Measurements from ENCODE around the gene MTRF1.

The MTRF1 gene, protein sequence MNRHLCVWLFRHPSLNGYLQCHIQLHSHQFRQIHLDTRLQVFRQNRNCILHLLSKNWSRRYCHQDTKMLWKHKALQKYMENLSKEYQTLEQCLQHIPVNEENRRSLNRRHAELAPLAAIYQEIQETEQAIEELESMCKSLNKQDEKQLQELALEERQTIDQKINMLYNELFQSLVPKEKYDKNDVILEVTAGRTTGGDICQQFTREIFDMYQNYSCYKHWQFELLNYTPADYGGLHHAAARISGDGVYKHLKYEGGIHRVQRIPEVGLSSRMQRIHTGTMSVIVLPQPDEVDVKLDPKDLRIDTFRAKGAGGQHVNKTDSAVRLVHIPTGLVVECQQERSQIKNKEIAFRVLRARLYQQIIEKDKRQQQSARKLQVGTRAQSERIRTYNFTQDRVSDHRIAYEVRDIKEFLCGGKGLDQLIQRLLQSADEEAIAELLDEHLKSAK

DNA sequence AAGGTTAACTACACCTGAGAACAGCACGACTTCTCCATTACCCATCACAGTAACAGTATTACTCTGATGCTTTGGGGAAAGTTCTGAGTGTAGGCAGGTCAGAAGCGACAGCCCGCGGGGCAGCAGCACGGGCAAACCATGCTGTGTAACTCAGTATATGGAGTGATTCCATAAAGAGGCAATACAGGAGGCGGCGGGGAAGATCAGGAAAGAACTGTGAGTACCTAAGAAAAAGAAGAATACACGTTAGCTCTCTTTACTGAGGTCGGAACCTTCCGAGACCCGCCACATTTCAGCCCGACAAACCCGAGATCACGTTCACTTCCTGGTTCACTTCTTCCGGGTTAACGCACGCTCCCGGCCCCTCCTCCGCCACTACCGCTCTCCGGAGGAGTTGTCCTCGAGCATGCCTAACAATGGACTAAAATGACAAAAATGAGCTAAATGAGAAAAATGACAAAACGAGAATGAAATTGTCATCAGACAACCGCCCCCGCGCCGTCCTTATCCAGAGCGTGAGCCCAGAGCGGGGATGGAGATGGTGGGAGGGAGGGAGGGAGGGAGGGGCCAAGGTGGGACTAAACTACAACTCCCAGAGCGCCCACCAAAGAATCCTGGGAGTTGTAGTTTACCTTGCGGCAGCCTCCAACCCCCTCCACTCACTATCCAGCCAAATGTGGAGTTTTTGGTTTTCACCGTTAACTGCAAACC lies at the start of gene MTRF1:
TSS of gene MTRF1 (minus strand) at position 316 of the 711 bp plus-strand sequence. CDS start 2,669 bp downstream, outside the sequence.
- DNase-seq (ENCODE audit: low read depth): peak; percentile 69

DNA sequence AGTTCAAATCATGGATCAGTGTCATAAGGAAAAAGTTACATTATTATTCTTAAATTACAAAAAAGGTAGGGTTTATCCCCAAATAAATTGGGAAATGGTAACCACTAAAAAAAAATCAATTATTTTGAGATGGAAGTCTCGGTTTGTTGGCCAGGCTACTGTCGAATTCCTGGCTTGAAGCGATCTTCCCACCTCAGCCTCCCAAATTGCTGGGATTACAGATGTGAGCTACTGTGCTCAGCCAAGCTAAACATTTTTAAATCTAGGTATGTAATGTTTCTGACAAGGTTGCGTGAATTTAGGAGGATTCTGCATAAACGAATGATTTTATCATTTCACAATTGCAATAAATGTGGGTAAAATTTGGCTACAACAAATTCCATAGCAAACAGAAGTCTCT lies 49.7 kb upstream of the MTRF1 start:
- no peak for DNase-seq (ENCODE audit: low read depth)

DNA sequence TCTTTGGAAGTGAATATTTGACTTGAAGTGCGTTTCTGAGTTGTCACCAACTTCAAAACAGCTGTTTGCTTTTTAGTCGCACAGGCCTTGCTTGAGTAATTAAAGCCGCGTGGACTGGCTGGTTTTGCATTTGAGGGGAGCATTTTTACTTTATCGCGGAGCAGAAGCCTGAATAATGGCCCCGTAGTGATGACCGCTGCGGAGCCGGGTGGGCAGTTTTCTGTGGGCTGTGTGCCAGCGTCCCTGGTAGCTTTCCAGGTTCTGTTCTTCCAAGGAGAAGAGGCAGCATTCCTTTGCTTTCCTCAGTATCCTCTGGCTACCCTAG lies 48.8 kb upstream of the MTRF1 start:
- no peak for DNase-seq (ENCODE audit: low read depth)

DNA sequence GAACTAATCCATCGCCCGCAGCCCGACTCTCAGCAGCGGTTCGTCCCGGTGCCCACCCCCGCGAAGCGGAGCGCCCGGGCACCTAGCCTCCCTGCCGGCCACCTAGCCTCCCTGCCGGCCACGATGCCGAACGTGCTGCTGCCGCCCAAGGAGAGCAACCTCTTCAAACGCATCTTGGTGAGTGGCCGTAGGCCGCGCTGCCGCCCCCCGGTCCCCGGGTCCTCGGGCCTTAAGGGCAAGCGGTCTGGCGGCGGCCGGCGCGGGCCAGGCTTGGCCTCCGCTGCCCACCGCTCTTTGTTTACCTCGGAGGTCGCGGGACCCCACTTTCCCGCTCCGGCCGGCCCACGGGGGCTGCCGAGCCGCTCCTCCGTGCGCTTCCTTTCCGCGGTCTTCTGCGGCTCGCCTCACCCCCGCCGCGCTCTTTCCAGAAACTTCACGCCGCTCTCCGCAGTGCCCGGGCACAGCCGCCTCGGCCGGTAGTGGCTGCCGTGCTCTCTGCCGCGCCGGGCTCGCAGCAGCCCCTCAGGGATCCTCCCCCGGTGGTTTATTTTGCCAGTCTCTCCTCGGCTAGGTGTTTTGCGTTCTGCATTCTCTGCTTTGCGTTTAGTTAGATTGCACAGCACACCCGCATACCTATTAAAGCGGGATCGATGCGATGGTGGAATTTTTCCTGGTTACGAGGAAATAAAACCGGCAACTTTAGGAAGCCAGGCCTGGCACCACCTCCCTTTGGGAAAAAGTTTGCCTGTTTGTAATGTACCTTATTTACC lies 48.2 kb upstream of the MTRF1 start:
- peak; percentile 28 for DNase-seq (ENCODE audit: low read depth)

DNA sequence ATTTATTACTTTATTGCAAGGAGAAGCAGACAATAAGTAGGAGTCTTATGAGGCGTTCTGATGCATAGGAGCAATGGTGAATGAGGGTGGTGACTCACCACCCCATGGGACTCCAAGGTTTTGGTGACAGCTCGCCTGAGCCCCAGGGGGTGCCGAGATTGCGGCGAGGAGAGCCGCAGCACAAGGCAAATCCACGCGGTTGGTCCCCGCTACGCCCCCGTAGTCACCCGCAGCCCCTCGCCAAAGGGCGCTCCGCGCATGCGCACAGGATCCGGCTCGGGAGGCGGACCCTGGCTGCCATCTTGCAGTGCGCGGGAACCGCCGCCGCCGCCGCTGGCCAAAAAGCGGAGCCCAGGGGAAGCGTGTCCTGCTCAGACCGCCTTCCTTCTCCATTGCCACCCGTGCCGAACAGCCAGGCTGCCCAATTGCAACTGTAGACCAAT lies 47.6 kb upstream of the MTRF1 start, which contains the start of gene NAA16:
TSS of gene NAA16 (plus strand) at position 305 of the 443 bp plus-strand sequence. CDS start 262 bp downstream, outside the sequence.
- peak; percentile 96 for DNase-seq (ENCODE audit: low read depth)

DNA sequence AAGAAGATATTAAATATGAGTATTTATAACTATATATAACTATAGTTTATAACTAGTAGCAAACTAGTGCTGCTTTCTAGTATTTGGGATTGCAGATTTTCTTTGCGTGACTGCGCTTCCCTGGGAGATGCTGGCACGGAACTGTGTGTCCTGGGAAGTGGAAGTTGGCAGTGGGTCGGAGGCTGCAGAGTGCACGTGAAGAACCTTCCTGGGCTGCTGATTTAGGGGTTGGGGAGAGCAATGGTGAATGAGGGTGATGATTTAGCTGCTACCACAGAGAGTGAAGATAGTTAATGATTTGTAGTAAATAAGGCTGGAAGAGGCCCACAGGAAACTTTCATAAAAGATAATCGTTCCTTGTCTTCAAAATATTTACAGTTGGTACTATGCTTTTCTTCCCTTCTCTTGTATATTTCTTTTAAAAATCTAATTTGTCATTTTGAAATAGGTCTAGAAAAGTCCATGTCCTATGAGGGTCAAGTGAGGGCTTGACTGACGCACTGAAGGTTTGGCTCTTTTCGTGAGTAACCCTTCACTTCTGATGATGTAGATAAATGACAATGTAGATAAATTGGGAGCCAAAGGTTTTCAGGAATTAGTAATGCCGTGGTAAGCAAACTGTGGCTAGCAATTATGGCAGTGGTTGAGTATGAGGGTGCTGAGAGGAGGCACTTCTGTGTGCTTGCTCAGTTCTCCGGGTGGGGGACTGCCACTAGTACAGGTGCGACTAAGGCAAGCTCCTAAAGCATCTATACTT lies 44.7 kb upstream of the MTRF1 start:
- DNase-seq (ENCODE audit: low read depth): no peak

DNA sequence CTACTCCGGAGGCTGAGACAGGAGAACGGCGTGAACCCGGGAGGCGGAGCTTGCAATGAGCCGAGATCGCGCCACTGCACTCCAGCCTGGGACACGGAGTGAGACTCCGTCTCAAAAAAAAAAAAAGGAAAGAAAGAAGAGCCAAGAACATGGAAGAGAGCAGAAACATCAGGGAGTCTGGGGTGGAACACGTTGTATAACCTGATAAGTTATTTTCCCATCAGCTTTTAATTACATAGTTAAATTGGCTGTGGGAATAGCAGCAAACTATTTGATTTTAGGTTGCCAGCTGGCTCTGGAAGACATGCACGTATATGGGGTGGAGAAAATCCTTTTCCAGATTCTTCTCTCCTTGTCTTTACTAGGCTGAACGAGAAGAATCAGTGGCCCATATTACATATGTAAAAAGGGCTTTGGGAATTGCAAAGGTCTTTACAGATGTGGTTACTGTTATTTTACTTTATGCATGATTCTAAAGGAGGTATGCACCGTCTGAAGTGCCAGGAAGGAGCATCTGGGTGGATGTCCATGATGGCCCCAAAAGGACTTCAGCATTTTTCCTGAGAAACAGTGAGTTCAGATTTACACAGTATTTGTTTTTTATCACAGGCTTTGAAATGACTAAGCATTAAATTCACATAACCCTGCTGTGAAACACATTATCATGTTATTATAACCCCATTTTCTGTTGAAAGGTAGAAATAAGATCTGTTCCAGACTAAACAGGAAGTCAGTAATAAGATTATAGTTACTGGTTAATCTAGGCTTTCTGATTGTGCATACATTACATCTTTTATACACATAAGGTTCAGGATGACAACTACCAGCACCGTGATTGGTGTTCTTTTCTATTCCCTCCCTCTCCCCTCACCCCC lies 43.1 kb upstream of the MTRF1 start:
- DNase-seq (ENCODE audit: low read depth): no peak

DNA sequence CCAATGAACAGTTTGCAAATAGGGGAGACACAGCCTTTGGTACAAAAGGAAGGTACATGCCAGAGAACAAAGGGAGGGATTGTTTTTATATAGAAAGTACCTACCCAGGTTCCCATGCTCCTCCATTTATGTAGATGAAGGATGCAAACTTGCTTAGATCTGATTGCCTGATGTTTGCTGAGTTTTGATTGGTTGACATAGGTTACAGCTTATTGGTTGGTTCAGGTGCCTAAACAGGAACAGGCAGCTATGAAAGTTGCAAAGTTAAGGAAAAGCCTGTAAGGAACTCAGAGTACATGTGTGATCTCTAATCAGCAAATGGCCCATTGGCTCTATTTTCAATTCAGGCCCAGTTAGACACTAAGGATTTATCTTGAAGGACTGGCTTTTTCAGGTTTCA lies 41.2 kb upstream of the MTRF1 start:
- no peak for DNase-seq (ENCODE audit: low read depth)

DNA sequence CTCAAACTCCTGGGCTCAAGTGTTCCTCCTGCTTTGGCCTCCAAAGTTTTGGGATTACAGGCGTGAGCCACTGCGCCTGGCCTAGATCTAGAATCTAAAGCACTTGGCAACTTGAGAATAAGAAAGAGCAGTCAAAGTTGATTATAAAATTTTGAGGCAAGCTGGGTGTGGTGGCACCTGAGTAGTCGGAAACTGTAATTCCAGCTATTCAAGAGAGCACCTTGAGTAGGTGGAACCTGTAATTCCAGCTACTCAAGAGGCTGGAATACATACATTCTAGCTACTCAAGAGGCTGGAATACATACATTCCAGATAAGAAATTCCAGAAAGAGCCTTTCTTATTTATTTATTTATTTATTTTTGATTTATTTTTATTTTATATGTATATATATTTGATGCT lies 39.4 kb upstream of the MTRF1 start:
- DNase-seq (ENCODE audit: low read depth): no peak

DNA sequence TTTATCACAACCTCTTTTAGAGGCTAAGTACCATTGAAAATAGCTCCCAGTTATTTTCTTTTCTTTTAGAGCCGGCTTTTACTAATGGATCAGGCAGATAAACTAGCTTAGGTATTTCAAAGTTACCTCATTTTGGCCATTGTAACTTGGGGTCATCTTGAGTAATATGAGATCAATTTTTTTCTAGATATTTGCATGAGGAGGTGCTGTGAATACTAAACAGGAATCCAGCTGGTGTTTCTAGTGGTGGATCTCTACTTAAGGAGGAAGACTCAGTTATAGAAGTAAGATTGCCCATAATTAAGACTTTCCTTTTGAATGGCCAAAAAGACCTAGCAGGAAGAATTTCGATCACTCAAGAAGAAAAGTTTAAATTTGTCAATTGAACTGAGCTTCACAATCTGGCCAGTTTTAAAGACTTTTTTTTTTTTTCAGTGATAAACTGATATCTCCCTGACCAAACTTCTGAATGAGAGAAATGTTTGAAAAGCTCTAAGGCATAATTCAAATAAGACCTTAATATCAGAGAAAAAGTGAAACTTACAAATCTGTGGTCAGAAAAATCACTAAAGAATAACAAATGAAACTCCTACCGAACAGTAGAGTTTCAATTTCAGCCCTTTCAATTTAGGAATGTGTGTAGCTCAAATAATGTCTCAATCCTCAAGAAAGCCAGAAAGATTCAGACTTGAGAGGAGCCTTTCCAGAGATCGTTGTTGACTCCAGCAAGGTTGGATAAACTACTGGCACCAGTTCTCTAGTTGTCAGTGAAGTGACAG lies 36.1 kb upstream of the MTRF1 start:
- no peak for DNase-seq (ENCODE audit: low read depth)

DNA sequence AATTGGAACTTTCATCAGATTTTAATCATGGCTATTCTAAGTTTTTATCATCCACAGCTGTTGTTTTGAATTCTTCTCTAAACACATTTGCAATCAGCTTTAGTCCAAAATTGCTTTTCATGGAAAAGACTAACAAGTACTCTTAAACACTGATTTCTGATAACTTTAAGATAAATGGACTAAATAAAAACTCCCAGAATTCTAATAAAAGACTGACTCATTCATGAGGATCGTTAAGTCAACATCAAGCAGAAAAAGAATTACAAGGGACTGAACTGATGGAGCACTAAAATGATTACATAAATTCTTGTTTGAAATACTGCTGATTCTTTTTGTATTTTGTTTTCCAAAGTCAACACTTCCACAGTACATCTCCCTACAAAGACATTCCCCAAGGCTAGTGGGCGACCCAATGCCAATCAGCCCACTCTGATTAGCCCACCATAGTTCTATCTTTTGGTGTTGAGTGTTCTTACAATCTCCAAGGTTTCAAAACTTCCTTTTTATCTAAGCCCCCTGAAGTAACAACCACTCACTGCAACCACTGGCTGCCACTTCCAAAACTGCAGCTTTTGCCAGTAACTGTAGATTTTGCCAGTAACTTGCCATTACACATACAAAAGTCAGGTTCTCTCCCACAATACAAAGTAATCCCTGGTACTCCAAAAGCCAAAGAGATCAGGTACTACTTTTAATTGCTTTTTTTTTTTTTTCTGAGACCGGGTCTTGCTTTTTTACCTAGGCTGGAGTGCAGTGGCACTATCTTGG lies 33.7 kb upstream of the MTRF1 start:
- DNase-seq (ENCODE audit: low read depth): no peak

DNA sequence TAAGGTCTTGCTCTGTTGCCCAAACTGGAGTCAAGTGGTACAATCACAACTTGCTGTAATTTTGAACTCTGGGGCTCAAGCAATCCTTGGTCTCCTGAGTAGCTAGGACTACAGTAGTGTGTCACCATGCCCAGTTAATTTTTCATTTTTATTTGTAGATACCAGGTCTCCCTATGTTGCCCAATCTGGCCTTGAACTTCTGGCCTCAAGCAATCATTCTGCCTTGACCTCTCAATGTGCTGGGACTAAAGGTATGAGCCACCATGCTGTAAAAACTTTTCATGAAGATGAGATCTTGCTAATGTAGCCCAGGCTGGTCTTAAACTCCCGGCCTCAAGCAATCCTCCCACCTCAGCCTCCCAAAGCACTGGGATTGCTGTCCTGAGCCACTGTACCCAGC lies 32.6 kb upstream of the MTRF1 start:
- DNase-seq (ENCODE audit: low read depth): no peak

DNA sequence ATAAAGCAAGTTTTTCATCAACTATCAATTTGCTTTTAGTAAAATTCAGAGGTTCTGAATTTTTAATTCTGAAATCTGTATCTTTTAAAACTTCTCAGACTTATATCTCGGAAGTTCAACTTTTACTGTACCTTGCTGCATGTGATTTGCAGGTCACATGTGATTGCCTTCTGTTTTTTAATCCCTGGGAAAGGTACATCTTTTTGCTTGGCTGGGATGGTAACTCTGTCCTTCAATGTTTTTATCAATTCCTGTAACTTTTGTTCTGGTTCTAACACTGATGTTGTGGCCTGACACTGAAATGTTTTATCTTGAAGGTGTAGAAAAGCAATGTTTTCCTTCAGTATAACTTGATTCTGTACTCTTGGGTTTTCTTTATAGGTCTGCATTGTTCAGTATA lies 31.5 kb upstream of the MTRF1 start:
- no peak for DNase-seq (ENCODE audit: low read depth)

DNA sequence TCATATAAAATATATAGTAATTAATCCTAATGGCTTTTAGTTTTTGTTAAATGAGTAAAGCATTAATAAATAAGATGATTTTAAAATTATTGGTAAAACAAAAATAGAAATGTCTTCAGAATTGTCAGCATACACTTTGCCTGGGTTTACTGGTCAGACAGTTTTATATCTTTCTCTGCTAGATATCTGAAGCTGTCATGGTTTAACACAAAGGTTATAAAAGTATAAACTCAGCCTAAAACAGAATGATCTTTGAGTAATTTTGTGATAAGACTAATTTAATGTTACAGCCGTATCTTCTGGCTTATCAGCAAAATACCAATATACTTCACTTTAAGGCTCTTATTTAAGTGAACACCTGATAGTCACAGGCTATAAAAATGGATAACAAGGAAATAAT lies 29.9 kb upstream of the MTRF1 start:
- DNase-seq (ENCODE audit: low read depth): no peak

DNA sequence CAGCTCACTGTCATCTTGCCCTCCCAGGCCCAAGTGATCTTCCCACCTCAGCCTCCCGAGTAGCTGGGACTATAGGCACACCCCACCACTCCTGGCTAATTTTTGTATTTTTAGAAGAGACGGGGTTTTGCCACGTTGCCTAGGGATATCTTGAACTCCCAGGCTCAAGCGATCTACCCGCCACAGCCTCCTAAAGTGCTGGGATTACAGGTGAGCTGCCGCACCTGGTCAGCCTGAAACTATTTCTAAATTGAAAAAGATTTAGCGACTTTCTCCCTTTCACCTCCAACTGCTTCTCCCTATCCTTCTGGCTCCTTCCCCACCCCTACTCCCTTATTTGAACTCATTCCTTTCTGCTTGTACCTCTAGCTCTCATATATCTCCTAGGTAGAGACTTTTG lies 27.9 kb upstream of the MTRF1 start:
- no peak for DNase-seq (ENCODE audit: low read depth)

DNA sequence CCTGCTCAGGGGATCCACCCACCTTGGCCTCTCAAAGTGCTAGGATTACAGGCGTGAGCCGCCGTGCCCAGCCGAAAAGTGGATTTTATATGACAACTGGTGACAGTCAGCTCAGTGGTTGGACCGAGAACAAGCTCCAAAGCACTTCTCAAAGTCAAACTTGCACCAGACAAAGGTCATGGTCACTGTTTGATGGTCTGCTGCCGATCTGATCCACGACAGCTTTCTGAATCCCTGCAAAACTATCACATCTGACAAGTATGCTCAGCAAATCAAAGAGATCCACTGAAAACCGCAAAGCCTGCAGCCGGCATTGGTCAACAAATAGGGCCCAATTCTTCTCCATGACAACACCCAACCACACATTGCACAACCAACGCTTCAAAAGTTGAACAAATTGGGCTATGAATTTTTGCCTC lies 26.1 kb upstream of the MTRF1 start:
- DNase-seq (ENCODE audit: low read depth): no peak

DNA sequence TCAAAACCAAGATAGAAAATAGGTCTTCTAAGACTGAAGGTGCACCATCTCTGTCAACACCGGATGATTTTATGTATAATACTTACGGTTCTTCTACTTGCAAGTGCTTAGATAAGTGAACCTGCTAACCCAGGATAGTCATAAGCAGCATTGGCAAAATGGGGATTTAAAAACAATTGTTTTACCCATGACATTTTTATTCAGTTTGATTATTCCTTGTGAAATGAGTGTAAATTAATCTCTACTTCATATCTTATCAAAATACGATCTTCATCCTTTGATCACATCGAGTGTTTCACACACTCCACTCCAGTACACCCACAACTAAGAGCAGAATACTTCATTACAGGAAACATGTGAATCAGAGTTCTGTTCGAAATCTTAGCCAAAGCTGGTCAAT lies 23.0 kb upstream of the MTRF1 start:
- no peak for DNase-seq (ENCODE audit: low read depth)

DNA sequence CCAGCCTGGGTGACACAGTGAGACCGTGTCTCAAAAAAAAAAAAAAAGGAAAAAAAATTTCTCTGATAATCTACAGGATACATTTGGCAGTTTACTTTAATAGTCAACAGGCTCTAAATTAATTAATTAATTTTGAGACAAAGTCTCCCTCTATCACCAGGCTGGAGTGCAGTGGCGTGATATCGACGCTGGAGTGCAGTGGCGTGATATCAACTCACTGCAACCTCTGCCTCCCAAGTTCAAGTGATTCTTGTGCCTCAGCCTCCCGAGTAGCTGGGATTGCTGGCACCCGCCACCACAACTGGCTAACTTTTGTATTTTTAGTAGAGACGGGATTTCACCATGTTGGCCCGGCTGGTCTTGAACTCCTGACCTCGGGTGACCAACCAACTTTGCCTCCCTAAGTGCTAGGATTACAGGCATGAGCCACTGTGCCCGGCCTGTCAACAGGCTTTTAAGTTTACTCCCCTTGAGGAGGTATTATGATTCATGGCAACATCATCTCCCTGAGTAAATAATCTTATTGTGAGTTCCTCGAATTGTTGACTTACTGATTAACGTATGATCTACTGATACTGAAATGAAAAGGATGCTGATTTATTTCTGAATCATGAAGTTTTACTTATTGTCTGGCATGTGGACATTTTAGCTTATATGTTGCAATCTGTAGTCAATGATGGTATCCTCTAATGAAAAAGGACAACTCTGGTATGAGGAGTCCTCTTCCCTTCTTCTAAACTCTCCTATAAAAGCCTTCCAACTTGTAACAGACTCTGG lies 21.3 kb upstream of the MTRF1 start:
- DNase-seq (ENCODE audit: low read depth): no peak

Measured in stimulated activated CD4-positive, alpha-beta T cell treated with anti-CD3 and anti-CD28 coated beads, Interleukin-2, amount 100 ng/mL, for 4 hours (primary cell).